PFSK-1 (cell line): ENCODE data around the gene WRAP73.

ENCODE experiments used
- POLR2AphosphoS5 ChIP-seq: IDR thresholded peaks from 2 replicates; pipeline ENCODE4 v1.6.1; 2012; ENCODE audit warnings: low read depth, mild to moderate bottlenecking, control low read depth, low read length, moderate library complexity
- SIN3A ChIP-seq: IDR thresholded peaks from 2 replicates; pipeline ENCODE4 v1.6.1; 2012; ENCODE audit warnings: mild to moderate bottlenecking, low read length, moderate library complexity, borderline replicate concordance; ENCODE audit not compliant: insufficient read depth
- TF ChIP-seq, protein P1 (sequence below), 2 experiments: IDR thresholded peaks; 2 replicates each; pipeline versions ENCODE4 v1.6.1 to v1.8.0; 2011 to 2012; ENCODE audit warnings: low read depth in 2 of 2, low read length in 2 of 2, control low read depth in 1 of 2, inconsistent platforms in 1 of 2, mild to moderate bottlenecking in 1 of 2, moderate library complexity in 1 of 2; ENCODE audit not compliant: insufficient read depth in 1 of 2

DNA sequence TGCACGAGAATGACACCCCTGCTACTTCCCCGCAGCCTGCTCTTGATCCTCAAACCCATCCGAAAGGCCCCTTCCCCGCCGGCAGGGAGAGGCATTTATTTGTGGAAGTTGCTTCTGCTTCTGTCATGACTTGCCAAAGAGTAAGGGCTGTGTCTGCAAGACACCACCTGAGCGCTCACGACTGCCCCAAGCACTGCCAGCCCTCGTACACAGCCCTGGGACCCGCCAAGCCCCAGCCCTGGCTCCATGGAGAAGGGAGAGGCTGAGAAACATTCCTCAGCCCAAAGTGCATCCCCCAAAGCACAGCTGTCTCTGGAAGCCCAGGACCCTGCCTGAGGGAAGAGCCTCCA is 31.4 kb downstream of the WRAP73 start:
- no peak for TF ChIP-seq POLR2AphosphoS5
- TF ChIP-seq SIN3A = no peak
- TF ChIP-seq, protein P1, sequence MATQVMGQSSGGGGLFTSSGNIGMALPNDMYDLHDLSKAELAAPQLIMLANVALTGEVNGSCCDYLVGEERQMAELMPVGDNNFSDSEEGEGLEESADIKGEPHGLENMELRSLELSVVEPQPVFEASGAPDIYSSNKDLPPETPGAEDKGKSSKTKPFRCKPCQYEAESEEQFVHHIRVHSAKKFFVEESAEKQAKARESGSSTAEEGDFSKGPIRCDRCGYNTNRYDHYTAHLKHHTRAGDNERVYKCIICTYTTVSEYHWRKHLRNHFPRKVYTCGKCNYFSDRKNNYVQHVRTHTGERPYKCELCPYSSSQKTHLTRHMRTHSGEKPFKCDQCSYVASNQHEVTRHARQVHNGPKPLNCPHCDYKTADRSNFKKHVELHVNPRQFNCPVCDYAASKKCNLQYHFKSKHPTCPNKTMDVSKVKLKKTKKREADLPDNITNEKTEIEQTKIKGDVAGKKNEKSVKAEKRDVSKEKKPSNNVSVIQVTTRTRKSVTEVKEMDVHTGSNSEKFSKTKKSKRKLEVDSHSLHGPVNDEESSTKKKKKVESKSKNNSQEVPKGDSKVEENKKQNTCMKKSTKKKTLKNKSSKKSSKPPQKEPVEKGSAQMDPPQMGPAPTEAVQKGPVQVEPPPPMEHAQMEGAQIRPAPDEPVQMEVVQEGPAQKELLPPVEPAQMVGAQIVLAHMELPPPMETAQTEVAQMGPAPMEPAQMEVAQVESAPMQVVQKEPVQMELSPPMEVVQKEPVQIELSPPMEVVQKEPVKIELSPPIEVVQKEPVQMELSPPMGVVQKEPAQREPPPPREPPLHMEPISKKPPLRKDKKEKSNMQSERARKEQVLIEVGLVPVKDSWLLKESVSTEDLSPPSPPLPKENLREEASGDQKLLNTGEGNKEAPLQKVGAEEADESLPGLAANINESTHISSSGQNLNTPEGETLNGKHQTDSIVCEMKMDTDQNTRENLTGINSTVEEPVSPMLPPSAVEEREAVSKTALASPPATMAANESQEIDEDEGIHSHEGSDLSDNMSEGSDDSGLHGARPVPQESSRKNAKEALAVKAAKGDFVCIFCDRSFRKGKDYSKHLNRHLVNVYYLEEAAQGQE (IDR thresholded peaks at IDR 0.05; ENCODE audit: insufficient read depth in 1 of 2, low read depth in 2 of 2, low read length in 2 of 2) = no peak
